ENCODE data around the gene FANCM. TPM values are rescaled to one million over a fixed set of nuclear protein-coding genes. Genes with fewer than 3 reads are reported as not detected.

The FANCM gene
- total RNA-seq, 1 experiment from 2014 or later, result 9.1 TPM

GRCh38 chr14:45227566-45227965 is 91.8 kb downstream of the FANCM start:
- Histone ChIP-seq H3K36me3 (replicated peaks; ENCODE audit: control insufficient read depth, insufficient read depth, low read length) (peaks cover 11% of the 10 kb centered on the region), H3K27me3 (ENCODE audit: control insufficient read depth, insufficient read depth, low read length) (no peaks in the 10 kb centered on the region), H3K4me3 (ENCODE audit: insufficient read depth, low read depth, low read length) (no peak overlapping the region)
- no peak for DNase-seq

- H3K36me3 ChIP-seq (replicated peaks; ENCODE audit: control insufficient read depth, insufficient read depth, low read length), result peaks cover 6% of the 10 kb centered on the region
- no peak overlapping the region for H3K4me3 ChIP-seq (ENCODE audit: insufficient read depth, low read depth, low read length)
- DNase-seq, result no peak
- H3K27me3 ChIP-seq (ENCODE audit: control insufficient read depth, insufficient read depth, low read length), result no peaks in the 10 kb centered on the region
Measured at GRCh38 chr14:45238988-45239387, 103.3 kb downstream of the FANCM start.

- Histone ChIP-seq H3K27me3 (ENCODE audit: control insufficient read depth, insufficient read depth, low read length) (no peaks in the 10 kb centered on the region), H3K36me3 (replicated peaks; ENCODE audit: control insufficient read depth, insufficient read depth, low read length) (no peaks in the 10 kb centered on the region; the same call in 1 of the 2 replicates), H3K4me3 (ENCODE audit: insufficient read depth, low read depth, low read length) (no peak overlapping the region)
- DNase-seq, result no peak
Measured at GRCh38 chr14:45242706-45243105, 107.0 kb downstream of the FANCM start.

GRCh38 chr14:45246151-45246550 is 110.4 kb downstream of the FANCM start:
- Histone ChIP-seq H3K36me3 (replicated peaks; ENCODE audit: control insufficient read depth, insufficient read depth, low read length) (no peaks in the 10 kb centered on the region; the same call in 1 of the 2 replicates), H3K27me3 (ENCODE audit: control insufficient read depth, insufficient read depth, low read length) (no peaks in the 10 kb centered on the region), H3K4me3 (ENCODE audit: insufficient read depth, low read depth, low read length) (no peak overlapping the region)
- DNase-seq, result no peak

- H3K36me3 ChIP-seq (replicated peaks; ENCODE audit: control insufficient read depth, insufficient read depth, low read length), result no peaks in the 10 kb centered on the region
- DNase-seq, result no peak
- no peak overlapping the region for H3K4me3 ChIP-seq (ENCODE audit: insufficient read depth, low read depth, low read length)
- H3K27me3 ChIP-seq (ENCODE audit: control insufficient read depth, insufficient read depth, low read length), result no peaks in the 10 kb centered on the region
Measured at GRCh38 chr14:45246691-45247090, 111.0 kb downstream of the FANCM start.

GRCh38 chr14:45247427-45247826 is 111.7 kb downstream of the FANCM start:
- H3K27me3 ChIP-seq (ENCODE audit: control insufficient read depth, insufficient read depth, low read length), result no peaks in the 10 kb centered on the region
- H3K36me3 ChIP-seq (replicated peaks; ENCODE audit: control insufficient read depth, insufficient read depth, low read length), result no peaks in the 10 kb centered on the region
- DNase-seq, result no peak
- no peak overlapping the region for H3K4me3 ChIP-seq (ENCODE audit: insufficient read depth, low read depth, low read length)

- H3K4me3 ChIP-seq (ENCODE audit: insufficient read depth, low read depth, low read length), result no peak overlapping the region
- no peaks in the 10 kb centered on the region for H3K36me3 ChIP-seq (replicated peaks; ENCODE audit: control insufficient read depth, insufficient read depth, low read length)
- no peak for DNase-seq
- no peaks in the 10 kb centered on the region for H3K27me3 ChIP-seq (ENCODE audit: control insufficient read depth, insufficient read depth, low read length)
Measured at GRCh38 chr14:45249856-45250575, 114.3 kb downstream of the FANCM start.

Other genes starting within 250 kb of the FANCM start
- 6.2 and 7.6 TPM in 2 replicates for gene KLHL28, start 174.0 kb upstream of the FANCM start, total RNA-seq (2014; rRNA removed; shearing (Covaris generic))
- gene TOGARAM1, start 173.7 kb upstream of the FANCM start, total RNA-seq (2014; rRNA removed; shearing (Covaris generic)), result 4.7 and 7.4 TPM in 2 replicates
- gene PRPF39, start 51.8 kb upstream of the FANCM start, total RNA-seq (2014; rRNA removed; shearing (Covaris generic)), result 22.7 and 32.0 TPM in 2 replicates
- gene FKBP3, start 1.4 kb upstream of the FANCM start, total RNA-seq (2014; rRNA removed; shearing (Covaris generic)), result 53.0 and 54.0 TPM in 2 replicates
- 46.3 and 73.3 TPM in 2 replicates for gene MIS18BP1, start 117.3 kb downstream of the FANCM start, total RNA-seq (2014; rRNA removed; shearing (Covaris generic))

All from H7 (cell line).